DND-41 (cell line): ENCODE measurements around the gene RBM41.
"Not testable (repeated sequence)": the region's sequence is repeated elsewhere in the genome, so short reads cannot be mapped to it uniquely, and the experiment has no call there.

Experiments used
- EZH2 ChIP-seq: IDR thresholded peaks from 3 replicates; pipeline ENCODE4 v1.6.1; 2012; ENCODE audit warnings: borderline replicate concordance, low read depth, mild to moderate bottlenecking, moderate library complexity, low read length, inconsistent platforms; ENCODE audit not compliant: severe bottlenecking
- TF ChIP-seq, protein P1 (sequence below): IDR thresholded peaks from 2 replicates; pipeline ENCODE4 v1.5.1; 2012; ENCODE audit warnings: borderline replicate concordance, low read length, moderate library complexity, mild to moderate bottlenecking; ENCODE audit not compliant: poor library complexity, severe bottlenecking; ENCODE audit errors: extremely low read depth

DNA sequence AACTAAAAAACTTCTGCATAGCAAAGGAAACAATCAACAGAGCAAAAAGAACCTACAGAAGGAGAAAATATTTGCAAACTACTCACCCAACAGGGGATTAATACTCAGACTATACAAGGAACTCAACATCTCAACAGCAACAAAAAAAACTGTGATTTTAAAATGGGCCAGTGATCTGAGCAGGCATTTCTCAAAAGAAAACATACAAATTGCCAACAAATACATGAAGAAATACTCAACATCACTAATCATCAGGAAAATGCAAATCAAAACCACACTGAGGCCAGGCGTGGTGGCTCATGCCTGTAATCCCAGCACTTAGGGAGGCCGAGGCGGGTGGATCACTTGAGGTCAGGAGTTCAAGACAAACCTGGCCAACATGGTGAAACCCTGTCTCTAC is 60.9 kb downstream of the RBM41 start:
- TF ChIP-seq, protein P1, sequence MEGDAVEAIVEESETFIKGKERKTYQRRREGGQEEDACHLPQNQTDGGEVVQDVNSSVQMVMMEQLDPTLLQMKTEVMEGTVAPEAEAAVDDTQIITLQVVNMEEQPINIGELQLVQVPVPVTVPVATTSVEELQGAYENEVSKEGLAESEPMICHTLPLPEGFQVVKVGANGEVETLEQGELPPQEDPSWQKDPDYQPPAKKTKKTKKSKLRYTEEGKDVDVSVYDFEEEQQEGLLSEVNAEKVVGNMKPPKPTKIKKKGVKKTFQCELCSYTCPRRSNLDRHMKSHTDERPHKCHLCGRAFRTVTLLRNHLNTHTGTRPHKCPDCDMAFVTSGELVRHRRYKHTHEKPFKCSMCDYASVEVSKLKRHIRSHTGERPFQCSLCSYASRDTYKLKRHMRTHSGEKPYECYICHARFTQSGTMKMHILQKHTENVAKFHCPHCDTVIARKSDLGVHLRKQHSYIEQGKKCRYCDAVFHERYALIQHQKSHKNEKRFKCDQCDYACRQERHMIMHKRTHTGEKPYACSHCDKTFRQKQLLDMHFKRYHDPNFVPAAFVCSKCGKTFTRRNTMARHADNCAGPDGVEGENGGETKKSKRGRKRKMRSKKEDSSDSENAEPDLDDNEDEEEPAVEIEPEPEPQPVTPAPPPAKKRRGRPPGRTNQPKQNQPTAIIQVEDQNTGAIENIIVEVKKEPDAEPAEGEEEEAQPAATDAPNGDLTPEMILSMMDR = not testable (repeated sequence)
- not testable (repeated sequence) for TF ChIP-seq EZH2
